Subcutaneous adipose tissue (tissue), 4 donors: ENCODE results near the gene PKP2. TPM values are rescaled to one million over a fixed set of nuclear protein-coding genes. Genes with fewer than 3 reads are reported as not detected.

Experiments
- total RNA-seq, 4 donors: library from RNA; depleted of rRNA; stranded (reverse); fragments of >200 nt; gene quantifications; one replicate each; pipeline ENCODE4 v1.1.0, GENCODE V29; 2016
- TF ChIP-seq, protein P1 (sequence below): fragments of 450-650 bp; IDR thresholded peaks from one replicate; pipeline ENCODE4 v1.5.1; 2016; ENCODE audit warnings: low read depth, mild to moderate bottlenecking, control low read depth, antibody characterized with exemption, moderate library complexity

Gene PKP2
- total RNA-seq, 4 donors from 2014 or later = 21.7 to 75.2 (median 39.7) TPM

GRCh38 chr12:32874078-32874477, 22.5 kb downstream of the PKP2 start:
- TF ChIP-seq, protein P1, sequence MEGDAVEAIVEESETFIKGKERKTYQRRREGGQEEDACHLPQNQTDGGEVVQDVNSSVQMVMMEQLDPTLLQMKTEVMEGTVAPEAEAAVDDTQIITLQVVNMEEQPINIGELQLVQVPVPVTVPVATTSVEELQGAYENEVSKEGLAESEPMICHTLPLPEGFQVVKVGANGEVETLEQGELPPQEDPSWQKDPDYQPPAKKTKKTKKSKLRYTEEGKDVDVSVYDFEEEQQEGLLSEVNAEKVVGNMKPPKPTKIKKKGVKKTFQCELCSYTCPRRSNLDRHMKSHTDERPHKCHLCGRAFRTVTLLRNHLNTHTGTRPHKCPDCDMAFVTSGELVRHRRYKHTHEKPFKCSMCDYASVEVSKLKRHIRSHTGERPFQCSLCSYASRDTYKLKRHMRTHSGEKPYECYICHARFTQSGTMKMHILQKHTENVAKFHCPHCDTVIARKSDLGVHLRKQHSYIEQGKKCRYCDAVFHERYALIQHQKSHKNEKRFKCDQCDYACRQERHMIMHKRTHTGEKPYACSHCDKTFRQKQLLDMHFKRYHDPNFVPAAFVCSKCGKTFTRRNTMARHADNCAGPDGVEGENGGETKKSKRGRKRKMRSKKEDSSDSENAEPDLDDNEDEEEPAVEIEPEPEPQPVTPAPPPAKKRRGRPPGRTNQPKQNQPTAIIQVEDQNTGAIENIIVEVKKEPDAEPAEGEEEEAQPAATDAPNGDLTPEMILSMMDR = no peak

- TF ChIP-seq, protein P1 = no peak
Observed at GRCh38 chr12:32870716-32871115, 25.9 kb downstream of the PKP2 start.

DNA sequence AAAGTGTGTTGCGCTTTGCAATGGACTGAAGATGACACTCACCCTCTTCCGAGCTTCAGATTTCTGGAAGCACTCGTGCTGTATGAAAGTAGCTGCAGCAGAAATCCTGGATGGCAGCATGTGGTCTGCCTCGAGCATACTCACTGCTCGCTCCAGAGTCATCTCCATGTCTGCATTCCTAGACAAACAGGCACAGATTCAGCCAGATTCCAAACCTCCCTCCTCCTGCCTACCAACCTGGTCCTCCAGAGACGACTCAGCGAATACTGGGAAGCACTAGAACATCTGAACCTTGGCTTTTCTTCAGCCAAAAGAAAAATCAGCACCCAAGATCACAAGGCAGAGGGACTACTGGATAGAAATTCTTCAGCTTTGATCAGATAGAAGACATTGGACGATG, 27.7 kb downstream of the PKP2 start:
- TF ChIP-seq, protein P1 = no peak

- TF ChIP-seq, protein P1 = no peak
Observed at GRCh38 chr12:32864731-32865130, 31.8 kb downstream of the PKP2 start.

GRCh38 chr12:32863128-32863527, 33.4 kb downstream of the PKP2 start:
- TF ChIP-seq, protein P1 = no peak

DNA sequence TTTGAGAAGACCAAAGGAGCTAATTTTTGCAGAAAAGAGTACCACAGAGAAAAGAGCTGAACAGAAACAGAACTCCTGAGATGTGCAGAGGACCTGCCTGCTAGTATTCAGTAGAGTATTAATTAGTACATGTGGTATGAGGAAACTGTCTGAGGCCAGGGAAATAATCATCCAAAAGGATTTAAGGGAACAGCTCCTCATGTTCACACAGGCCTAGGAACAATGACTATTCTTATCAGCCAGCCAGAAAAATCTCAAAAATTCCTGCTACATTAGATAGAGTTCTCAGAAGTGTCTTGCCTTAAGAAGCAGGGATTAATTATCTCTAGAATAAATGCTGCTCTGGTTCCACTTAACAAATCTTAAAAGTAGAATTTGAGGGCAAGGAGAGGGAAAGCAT, 36.4 kb downstream of the PKP2 start:
- TF ChIP-seq, protein P1 = no peak

DNA sequence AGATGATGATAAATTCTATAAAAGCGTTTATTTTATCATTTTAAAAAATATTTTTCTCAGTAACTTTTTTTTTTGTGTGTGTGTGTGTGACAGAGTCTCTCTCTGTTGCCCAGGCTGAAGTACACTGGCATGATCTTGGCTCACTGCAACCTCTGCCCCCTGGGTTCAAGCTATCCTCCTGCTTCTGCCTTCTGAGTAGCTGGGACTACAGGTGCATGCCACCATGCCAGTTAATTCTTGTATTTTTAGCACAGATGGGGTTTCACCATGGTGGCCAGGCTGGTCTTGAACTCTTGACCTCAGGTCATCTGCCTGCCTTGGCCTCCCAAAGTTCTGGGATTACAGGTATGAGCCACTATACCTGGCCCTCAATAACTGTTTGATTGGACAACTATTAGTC, 37.2 kb downstream of the PKP2 start:
- TF ChIP-seq, protein P1 = no peak
